Stimulated activated CD8-positive, alpha-beta memory T cell treated with anti-CD3 and anti-CD28 coated beads, Interleukin-7, amount 100 ng/mL, for 48 hours (primary cell): ENCODE results near the gene NAA15.
"Not testable (repeated sequence)": the region's sequence is repeated elsewhere in the genome, so short reads cannot be mapped to it uniquely, and the experiment has no call there.

Source experiments
- DNase-seq, 2 donors: peaks; one replicate each; pipeline ENCODE4 v3.0.0-alpha.2; 2020; ENCODE audit warnings: low read depth in 1 of 2; ENCODE audit errors: extremely low read depth in 1 of 2

Gene NAA15

DNA sequence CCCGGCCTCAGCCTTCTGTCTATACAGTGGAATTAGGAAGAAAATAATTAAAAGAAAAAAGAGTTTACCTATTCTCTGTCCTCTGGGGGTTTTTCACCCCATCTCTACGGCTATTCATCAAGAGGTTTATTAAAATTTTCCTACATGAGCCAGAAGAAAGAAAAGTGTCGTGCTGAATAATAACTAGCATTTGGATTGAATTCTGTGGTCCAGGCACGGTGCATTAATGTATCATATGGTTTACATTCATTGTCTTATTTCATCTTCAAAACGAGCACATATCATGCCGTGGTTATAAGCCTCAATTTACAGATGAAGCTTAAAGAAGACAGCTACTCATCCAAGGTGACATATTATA is 5.4 kb upstream of the NAA15 start:
- DNase-seq = no peak

- DNase-seq = no peak
Observed at GRCh38 chr4:139297001-139297410, 4.3 kb upstream of the NAA15 start.

- DNase-seq = no peak
Observed at GRCh38 chr4:139299536-139299935, 1.8 kb upstream of the NAA15 start.

DNA sequence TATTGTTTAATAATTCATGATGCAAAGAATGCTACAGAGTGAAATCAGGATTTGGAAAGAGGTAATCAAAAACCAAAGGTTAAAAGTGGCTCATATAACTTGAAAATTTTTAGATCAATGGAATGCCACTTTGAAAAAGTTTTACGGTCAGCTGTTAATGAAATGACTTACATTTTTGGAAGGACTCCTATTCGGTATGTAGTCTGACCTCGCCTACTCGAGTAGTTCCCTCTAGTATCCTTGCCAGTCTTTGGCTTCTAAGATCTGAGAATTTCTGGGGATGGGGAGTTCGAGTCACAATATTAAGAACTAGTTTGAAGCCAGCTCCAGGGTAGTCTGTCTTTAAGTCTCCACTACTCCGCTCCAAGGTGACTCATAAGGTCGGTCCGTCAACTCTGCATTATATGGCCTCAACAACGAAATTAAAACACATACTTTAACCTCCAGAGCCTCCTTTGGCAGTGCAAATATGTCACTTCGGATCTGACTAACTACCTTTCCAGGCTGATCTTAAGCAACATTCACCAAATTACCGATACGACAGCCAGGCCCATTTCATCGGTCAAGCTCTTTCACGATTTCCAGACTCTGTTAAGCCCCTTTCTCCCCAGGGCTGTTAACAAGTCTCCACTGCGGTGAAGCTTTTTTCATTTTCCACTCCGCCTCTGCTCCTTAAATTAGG is 733 bp upstream of the NAA15 start:
- DNase-seq = peak in 1 of 2 donors; percentile 17

DNA sequence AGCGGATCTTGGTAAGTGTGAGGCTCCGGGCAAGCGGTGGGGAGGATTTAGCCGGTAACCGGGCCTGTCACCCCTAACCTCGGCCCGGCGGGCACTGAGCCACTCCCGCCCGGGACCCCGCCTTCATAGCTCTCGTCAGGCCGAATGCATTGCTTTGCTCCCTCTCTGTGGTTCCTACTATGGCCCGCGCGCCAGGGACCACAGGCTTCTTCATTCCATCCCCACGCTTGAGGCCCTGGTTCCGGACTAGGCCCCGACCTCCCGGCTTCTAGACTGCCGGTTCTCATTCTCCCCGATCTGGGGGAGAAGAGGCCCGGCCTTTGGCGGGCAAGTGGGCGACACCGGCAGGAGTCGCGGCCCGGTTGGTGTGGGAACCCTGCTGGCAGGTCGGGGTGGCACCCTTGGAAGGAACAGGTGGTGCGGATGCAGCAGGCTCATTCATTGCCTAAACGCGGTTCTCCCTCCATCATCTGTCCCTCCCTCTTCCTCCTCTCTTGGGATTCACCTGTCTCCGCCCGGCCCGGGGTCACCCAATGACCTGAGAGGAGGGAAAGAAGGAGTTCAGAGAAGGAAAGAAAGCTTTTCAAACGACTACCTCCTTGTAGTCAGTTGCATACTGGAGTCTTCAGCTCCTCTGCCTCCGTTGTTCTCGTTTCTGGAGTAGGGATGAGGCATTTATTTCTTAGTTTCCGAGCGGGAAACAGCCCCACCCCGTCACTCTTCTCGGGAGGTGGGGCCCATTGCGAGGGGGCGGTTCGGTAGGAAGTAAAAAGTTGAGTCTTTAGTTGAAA is 711 bp downstream of the NAA15 start, which contains the start of gene NDUFC1:
Gene NDUFC1, minus strand, starts transcription at position 657 of the 791 bp plus-strand sequence. CDS start 6,679 bp downstream, outside the sequence.
- DNase-seq = peak; percentile 34 to 44

- DNase-seq = no peak
Observed at GRCh38 chr4:139304920-139305319, 3.6 kb downstream of the NAA15 start.

- DNase-seq = no peak
Observed at GRCh38 chr4:139311909-139312308, 10.6 kb downstream of the NAA15 start.

- DNase-seq = no peak
Observed at GRCh38 chr4:139312552-139313332, 11.4 kb downstream of the NAA15 start.

GRCh38 chr4:139313414-139313813 is 12.1 kb downstream of the NAA15 start:
- DNase-seq = not testable (repeated sequence)

- no peak for DNase-seq
Observed at GRCh38 chr4:139314047-139314800, 12.9 kb downstream of the NAA15 start.

GRCh38 chr4:139315221-139315675 is 13.9 kb downstream of the NAA15 start:
- no peak for DNase-seq

- no peak for DNase-seq
Observed at GRCh38 chr4:139316733-139317132, 15.4 kb downstream of the NAA15 start.

DNA sequence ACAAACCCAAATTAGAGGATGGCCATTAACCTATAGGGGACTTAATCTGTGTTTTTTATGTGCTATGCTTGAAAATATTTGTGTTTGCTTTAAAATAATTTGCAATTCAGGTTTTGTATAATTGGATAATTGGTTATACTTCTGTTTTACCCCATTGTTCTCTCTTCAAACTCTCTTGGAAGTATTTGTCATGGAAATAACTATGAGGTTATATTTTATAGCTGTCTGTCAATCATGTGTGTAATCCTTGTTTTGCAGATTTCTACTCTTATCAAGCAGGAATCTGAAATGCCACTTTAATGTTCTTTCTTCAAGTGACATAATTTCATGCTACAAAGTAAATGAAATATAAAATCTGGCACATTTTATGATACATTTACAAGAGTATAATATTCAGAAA is 16.3 kb downstream of the NAA15 start:
- no peak for DNase-seq

- no peak for DNase-seq
Observed at GRCh38 chr4:139319571-139319970, 18.3 kb downstream of the NAA15 start.

DNA sequence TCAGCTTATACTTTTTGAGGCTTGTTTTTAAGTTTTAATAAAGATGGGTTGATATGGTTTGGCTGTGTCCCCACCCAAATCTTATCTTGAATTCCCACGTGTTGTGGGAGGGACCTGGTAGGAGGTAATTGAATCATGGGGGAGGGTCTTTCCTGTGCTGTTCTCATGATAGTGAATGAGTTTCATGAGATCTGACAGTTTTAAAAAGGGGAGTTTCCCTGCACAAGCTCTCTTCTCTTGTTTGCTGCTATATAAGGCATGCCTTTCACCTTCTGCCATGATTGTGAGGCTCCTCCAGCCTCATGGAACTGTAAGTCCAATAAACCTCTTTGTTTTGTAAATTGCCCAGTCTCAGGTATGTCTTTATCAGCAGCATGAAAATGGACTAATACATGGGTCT is 20.8 kb downstream of the NAA15 start:
- not testable (repeated sequence) for DNase-seq

DNA sequence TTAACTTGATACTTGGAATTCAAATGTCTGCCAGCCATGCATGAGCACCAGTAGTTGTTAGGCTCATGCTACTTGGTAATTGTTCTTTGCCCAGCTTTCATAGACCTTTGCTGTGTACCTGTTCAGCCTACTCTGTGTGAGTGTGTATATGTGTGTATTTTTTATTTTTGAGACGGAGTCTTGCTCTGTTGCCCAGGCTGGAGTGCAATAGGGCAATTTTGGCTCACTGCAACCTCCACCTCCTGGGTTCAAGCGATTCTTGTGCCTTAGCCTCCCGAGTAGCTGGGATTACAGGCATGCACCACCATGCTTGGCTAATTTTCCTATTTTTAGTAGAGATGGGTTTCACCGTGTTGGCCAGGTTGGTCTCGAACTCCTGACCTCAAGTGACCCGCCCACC is 21.2 kb downstream of the NAA15 start:
- DNase-seq = not testable (repeated sequence)

- no peak for DNase-seq
Observed at GRCh38 chr4:139324620-139325019, 23.3 kb downstream of the NAA15 start.

GRCh38 chr4:139329665-139330200 is 28.4 kb downstream of the NAA15 start:
- DNase-seq = no peak

- DNase-seq = no peak
Observed at GRCh38 chr4:139330283-139330682, 29.0 kb downstream of the NAA15 start.

DNA sequence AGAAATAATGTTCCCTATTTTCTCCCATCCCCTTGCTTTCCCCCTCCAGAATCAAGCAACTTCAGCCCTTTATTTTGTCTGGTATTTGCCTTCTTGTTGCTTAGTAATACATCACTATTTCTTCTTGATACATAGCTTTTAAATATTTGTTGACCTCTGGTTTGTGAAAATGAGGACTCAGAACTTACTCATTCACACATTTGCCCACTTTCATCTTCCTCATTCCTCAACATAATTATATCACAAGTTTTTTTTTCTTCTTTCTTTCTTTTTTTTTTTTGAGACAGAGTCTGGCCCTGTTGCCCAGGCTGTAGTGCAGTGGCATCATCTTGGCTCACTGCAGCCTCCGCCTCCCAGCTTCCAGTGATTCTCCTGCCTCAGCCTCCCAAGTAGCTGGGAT is 29.9 kb downstream of the NAA15 start:
- no peak for DNase-seq
